SW480 (cell line): ENCODE measurements around the gene NHLH2.

Experiments used
- DNase-seq: peaks from one replicate; pipeline ENCODE4 v3.0.0-alpha.2; 2016; ENCODE audit warnings: low spot score

Gene NHLH2

GRCh38 chr1:115838431-115839028, 2.4 kb downstream of the NHLH2 start:
- no peak for DNase-seq

GRCh38 chr1:115837740-115838421, 3.0 kb downstream of the NHLH2 start:
- DNase-seq: no peak

GRCh38 chr1:115837341-115837739, 3.6 kb downstream of the NHLH2 start:
- no peak for DNase-seq

GRCh38 chr1:115833856-115834255, 7.1 kb downstream of the NHLH2 start:
- no peak for DNase-seq

GRCh38 chr1:115832651-115833050, 8.3 kb downstream of the NHLH2 start:
- DNase-seq: peak; percentile 33

- no peak for DNase-seq
These were observed 10.0 kb downstream of the NHLH2 start for GRCh38 chr1:115830963-115831362.

- DNase-seq: no peak
These were observed 11.0 kb downstream of the NHLH2 start for GRCh38 chr1:115829947-115830346.

- peak; percentile 72 for DNase-seq
These were observed 11.8 kb downstream of the NHLH2 start for GRCh38 chr1:115829023-115829674.

GRCh38 chr1:115828101-115829022, 12.6 kb downstream of the NHLH2 start:
- DNase-seq: no peak

GRCh38 chr1:115827452-115828044, 13.4 kb downstream of the NHLH2 start:
- no peak for DNase-seq

- peak; percentile 40 for DNase-seq
These were observed 14.3 kb downstream of the NHLH2 start for GRCh38 chr1:115826628-115827027.

GRCh38 chr1:115822117-115822516, 18.8 kb downstream of the NHLH2 start:
- DNase-seq: no peak

- DNase-seq: no peak
These were observed 25.2 kb downstream of the NHLH2 start for GRCh38 chr1:115815694-115816093.

- DNase-seq: no peak
These were observed 26.1 kb downstream of the NHLH2 start for GRCh38 chr1:115814685-115815398.

GRCh38 chr1:115813727-115814126, 27.2 kb downstream of the NHLH2 start:
- DNase-seq: no peak

GRCh38 chr1:115811140-115811828, 29.6 kb downstream of the NHLH2 start:
- DNase-seq: no peak

- DNase-seq: no peak
These were observed 30.3 kb downstream of the NHLH2 start for GRCh38 chr1:115810609-115811008.

GRCh38 chr1:115809847-115810246, 31.1 kb downstream of the NHLH2 start:
- no peak for DNase-seq

- DNase-seq: no peak
These were observed 31.9 kb downstream of the NHLH2 start for GRCh38 chr1:115809076-115809475.

GRCh38 chr1:115807723-115808122, 33.2 kb downstream of the NHLH2 start:
- DNase-seq: peak; percentile 70

GRCh38 chr1:115805597-115805996, 35.3 kb downstream of the NHLH2 start:
- DNase-seq: no peak
